K562 (cell line): ENCODE data around the gene DGKA. TPM values are rescaled to one million over a fixed set of nuclear protein-coding genes. Genes with fewer than 3 reads are reported as not detected.

Experiments
- C11orf30 ChIP-seq: fragments of 450-650 bp; IDR thresholded peaks from 2 replicates; pipeline ENCODE4 v1.6.1; 2016; ENCODE audit warnings: low read depth, mild to moderate bottlenecking
- DACH1 ChIP-seq: fragments of 450-650 bp; IDR thresholded peaks from 2 replicates; pipeline ENCODE4 v1.6.1; 2018; ENCODE audit not compliant: partially characterized antibody
- DPF2 ChIP-seq: fragments of 450-650 bp; IDR thresholded peaks from 2 replicates; pipeline ENCODE4 v1.6.1; 2016
- FOXK1 ChIP-seq: sonication (generic); formaldehyde crosslinking; IDR thresholded peaks from 2 replicates; pipeline ENCODE4 v1.8.0; 2022; ENCODE audit warnings: missing genetic modification reagents, mild to moderate bottlenecking, borderline replicate concordance
- HNRNPL ChIP-seq: fragments of 200-400 bp; formaldehyde crosslinking; IDR thresholded peaks from 2 replicates; pipeline ENCODE4 v1.6.1; 2017; ENCODE audit warnings: low read depth, mild to moderate bottlenecking, low read length
- ILF3 ChIP-seq: fragments of 450-650 bp; IDR thresholded peaks from 2 replicates; pipeline ENCODE4 v1.6.1; 2018; ENCODE audit warnings: antibody characterized with exemption, mild to moderate bottlenecking, moderate library complexity, borderline replicate concordance
- MEF2A ChIP-seq: IDR thresholded peaks from 2 replicates; pipeline ENCODE4 v1.6.1; 2011; ENCODE audit warnings: low read depth, mild to moderate bottlenecking, low read length, moderate library complexity; ENCODE audit not compliant: control insufficient read depth
- MEIS2 ChIP-seq: fragments of 450-650 bp; IDR thresholded peaks from 2 replicates; pipeline ENCODE4 v1.6.1; 2014; ENCODE audit warnings: mild to moderate bottlenecking; ENCODE audit not compliant: partially characterized antibody
- MYC ChIP-seq, 2 experiments: fragments of 250-450 bp in 1 of 2; sonication (Bioruptor Pico) in 1 of 2; IDR thresholded peaks; 2 replicates each; pipeline versions ENCODE4 v1.5.1 to v1.6.1; 2012 to 2021; ENCODE audit warnings: low read depth in 2 of 2, borderline replicate concordance in 1 of 2, improper control_type of control experiment in 1 of 2, low read length in 1 of 2, mild to moderate bottlenecking in 1 of 2, moderate library complexity in 1 of 2
- NEUROD1 ChIP-seq: fragments of 150-350 bp; IDR thresholded peaks from 2 replicates; pipeline ENCODE4 v1.6.1; 2014; ENCODE audit warnings: borderline replicate concordance, low read length, low read depth; ENCODE audit not compliant: partially characterized antibody
- PRPF4 ChIP-seq: fragments of 200-400 bp; formaldehyde crosslinking; IDR thresholded peaks from one replicate; pipeline ENCODE4 v1.6.1; 2017; ENCODE audit warnings: low read length, low read depth, mild to moderate bottlenecking; ENCODE audit not compliant: insufficient read depth, poor library complexity, severe bottlenecking
- RBM39 ChIP-seq: fragments of 200-400 bp; formaldehyde crosslinking; optimal IDR thresholded peaks from 2 replicates; pipeline ENCODE3; 2018; ENCODE audit warnings: low read depth, low read length
- SAFB ChIP-seq: fragments of 200-400 bp; formaldehyde crosslinking; IDR thresholded peaks from 2 replicates; pipeline ENCODE4 v1.6.1; 2017; ENCODE audit warnings: low read depth, low read length, borderline replicate concordance
- SRSF9 ChIP-seq: fragments of 200-400 bp; formaldehyde crosslinking; IDR thresholded peaks from 2 replicates; pipeline ENCODE4 v1.6.1; 2017; ENCODE audit warnings: low read depth, low read length, borderline replicate concordance
- TCF3 ChIP-seq: sonication (generic); formaldehyde crosslinking; IDR thresholded peaks from 2 replicates; pipeline ENCODE4 v1.4.0; 2020; ENCODE audit warnings: mild to moderate bottlenecking, missing genetic modification reagents
- TRIM24 ChIP-seq, 2 experiments: fragments of 450-650 bp; IDR thresholded peaks; 2 replicates each; pipeline ENCODE4 v1.6.1; 2016
- ZNF354B ChIP-seq: fragments of 250-450 bp; sonication (Bioruptor Pico); IDR thresholded peaks from 2 replicates; pipeline ENCODE4 v1.4.0; 2020
- polyA plus RNA-seq, 8 experiments: library from polyadenylated mRNA; depleted of rRNA in 4 of 8; stranded (reverse) in 5 of 8; unstranded in 3 of 8; fragments of >200 nt; fragmentation: Nextera tagmentation in 2 of 8; fragmentation: Illumina TruSeq in 1 of 8; extraction: Ambion mirVana in 2 of 8; extraction: Trizol in 1 of 8; gene quantifications; 2 replicates each; pipeline versions ENCODE4 v1.2.1 to v1.2.3, GENCODE V29; 2011 to 2014; ENCODE audit warnings: inconsistent platforms in 1 of 8, missing spikeins in 1 of 8
- total RNA-seq, 7 experiments: library from RNA; depleted of rRNA in 6 of 7; stranded (reverse); fragments of >200 nt in 6 of 7; fragmentation: Illumina TruSeq in 2 of 7; extraction: Trizol in 2 of 7; gene quantifications; 2 replicates each; pipeline versions ENCODE4 v1.2.1 to v1.2.3, GENCODE V29; 2011 to 2021; ENCODE audit warnings: low replicate concordance in 1 of 7
- TF ChIP-seq, protein P1 (sequence below): fragments of 450-650 bp; IDR thresholded peaks from 2 replicates; pipeline ENCODE4 v1.7.1; 2018; ENCODE audit warnings: mild to moderate bottlenecking, low read depth; ENCODE audit not compliant: partially characterized antibody
- TF ChIP-seq, protein P2 (sequence below): conservative IDR thresholded peaks from 2 replicates; pipeline ENCODE4 v1.6.1; 2011; ENCODE audit warnings: low read depth, mild to moderate bottlenecking, low read length; ENCODE audit not compliant: control insufficient read depth
- TF ChIP-seq, protein P3 (sequence below): sonication (generic); formaldehyde crosslinking; IDR thresholded peaks from 2 replicates; pipeline ENCODE4 v1.8.0; 2022; ENCODE audit warnings: mild to moderate bottlenecking, missing genetic modification reagents

DGKA gene
- total and polyA plus RNA-seq, 9 of the 15 experiments (the other 6 are each of a cell fraction or from before 2014, with no cell fraction given): 3.4 to 12.4 (median 6.2) TPM

DNA sequence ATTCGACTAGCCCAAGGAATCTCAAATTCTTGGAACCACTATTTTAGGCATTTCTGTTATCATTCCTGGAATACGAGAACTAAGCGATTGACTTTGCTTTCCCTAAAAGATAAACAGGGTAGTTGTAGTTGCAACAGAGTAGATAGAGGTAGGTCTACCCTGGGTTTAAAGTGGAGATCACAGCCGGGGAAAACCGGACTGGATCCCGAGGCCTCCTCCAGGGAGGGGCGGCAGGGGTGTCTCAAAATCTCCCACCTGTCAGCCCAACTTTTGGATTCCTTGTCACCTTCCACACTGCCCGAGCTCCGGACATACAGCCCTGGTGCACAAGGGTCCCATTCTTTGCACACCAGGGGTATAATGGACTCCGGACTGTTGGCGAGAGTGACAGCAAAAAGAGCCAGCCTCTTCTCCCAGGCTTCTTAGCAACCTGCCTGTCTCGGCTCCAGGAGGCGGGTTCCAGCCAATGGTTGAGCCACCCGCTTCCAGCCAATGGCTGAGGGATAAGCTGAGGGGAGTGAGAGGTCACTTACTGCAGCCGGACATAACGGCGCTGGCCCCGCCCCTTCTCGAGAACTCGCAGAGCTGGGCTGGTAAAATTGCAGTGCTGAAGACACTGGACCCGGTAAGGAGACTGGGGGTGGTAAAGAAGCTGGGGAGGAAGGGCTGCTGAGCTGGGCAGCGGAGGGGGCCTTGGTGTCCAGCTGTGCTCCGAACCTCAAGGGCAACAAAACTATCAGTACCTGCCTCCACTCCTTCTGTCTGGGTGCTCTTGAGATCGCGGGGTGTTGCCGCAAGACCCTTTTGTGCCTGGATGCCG is 66.0 kb downstream of the DGKA start, which contains the start of gene SUOX (continued):
- TF ChIP-seq TCF3 (CRISPR knock-in tag) (peak; percentile 15; the same call in 1 of the 2 replicates), DPF2 (no peak), NEUROD1 (no peak), TRIM24 (IDR thresholded peaks at IDR 0.05) (no peak), MYC (IDR thresholded peaks at IDR 0.05; ENCODE audit: low read depth, low read length) (no peak; the same call in 1 of the 2 replicates), MYC (CRISPR knock-in tag; IDR thresholded peaks at IDR 0.05; ENCODE audit: borderline replicate concordance, low read depth) (no peak), RBM39 (no peak), ZNF354B (CRISPR knock-in tag) (no peak), MEF2A (peak; percentile 2; the same call in 1 of the 2 replicates), ILF3 (no peak; the same call in 1 of the 2 replicates), HNRNPL (no peak), PRPF4 (no peak), FOXK1 (CRISPR knock-in tag) (no peak), C11orf30 (no peak), MEIS2 (peak; percentile 58), SAFB (no peak), DACH1 (no peak), SRSF9 (no peak)
- TF ChIP-seq, protein P1, sequence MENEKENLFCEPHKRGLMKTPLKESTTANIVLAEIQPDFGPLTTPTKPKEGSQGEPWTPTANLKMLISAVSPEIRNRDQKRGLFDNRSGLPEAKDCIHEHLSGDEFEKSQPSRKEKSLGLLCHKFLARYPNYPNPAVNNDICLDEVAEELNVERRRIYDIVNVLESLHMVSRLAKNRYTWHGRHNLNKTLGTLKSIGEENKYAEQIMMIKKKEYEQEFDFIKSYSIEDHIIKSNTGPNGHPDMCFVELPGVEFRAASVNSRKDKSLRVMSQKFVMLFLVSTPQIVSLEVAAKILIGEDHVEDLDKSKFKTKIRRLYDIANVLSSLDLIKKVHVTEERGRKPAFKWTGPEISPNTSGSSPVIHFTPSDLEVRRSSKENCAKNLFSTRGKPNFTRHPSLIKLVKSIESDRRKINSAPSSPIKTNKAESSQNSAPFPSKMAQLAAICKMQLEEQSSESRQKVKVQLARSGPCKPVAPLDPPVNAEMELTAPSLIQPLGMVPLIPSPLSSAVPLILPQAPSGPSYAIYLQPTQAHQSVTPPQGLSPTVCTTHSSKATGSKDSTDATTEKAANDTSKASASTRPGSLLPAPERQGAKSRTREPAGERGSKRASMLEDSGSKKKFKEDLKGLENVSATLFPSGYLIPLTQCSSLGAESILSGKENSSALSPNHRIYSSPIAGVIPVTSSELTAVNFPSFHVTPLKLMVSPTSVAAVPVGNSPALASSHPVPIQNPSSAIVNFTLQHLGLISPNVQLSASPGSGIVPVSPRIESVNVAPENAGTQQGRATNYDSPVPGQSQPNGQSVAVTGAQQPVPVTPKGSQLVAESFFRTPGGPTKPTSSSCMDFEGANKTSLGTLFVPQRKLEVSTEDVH: no peak
- TF ChIP-seq, protein P2, sequence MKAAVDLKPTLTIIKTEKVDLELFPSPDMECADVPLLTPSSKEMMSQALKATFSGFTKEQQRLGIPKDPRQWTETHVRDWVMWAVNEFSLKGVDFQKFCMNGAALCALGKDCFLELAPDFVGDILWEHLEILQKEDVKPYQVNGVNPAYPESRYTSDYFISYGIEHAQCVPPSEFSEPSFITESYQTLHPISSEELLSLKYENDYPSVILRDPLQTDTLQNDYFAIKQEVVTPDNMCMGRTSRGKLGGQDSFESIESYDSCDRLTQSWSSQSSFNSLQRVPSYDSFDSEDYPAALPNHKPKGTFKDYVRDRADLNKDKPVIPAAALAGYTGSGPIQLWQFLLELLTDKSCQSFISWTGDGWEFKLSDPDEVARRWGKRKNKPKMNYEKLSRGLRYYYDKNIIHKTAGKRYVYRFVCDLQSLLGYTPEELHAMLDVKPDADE: 0 out of 2 replicates have a peak, but pooled peaks have one; percentile 48
- TF ChIP-seq, protein P3, sequence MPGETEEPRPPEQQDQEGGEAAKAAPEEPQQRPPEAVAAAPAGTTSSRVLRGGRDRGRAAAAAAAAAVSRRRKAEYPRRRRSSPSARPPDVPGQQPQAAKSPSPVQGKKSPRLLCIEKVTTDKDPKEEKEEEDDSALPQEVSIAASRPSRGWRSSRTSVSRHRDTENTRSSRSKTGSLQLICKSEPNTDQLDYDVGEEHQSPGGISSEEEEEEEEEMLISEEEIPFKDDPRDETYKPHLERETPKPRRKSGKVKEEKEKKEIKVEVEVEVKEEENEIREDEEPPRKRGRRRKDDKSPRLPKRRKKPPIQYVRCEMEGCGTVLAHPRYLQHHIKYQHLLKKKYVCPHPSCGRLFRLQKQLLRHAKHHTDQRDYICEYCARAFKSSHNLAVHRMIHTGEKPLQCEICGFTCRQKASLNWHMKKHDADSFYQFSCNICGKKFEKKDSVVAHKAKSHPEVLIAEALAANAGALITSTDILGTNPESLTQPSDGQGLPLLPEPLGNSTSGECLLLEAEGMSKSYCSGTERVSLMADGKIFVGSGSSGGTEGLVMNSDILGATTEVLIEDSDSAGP: no peak
